Activated T-helper 1 cell treated with anti-CD3 and anti-CD28 coated beads, Interleukin-2, amount 50 U/mL, for 16 hours (primary cell): ENCODE measurements around the gene BEND3.
"Not testable (repeated sequence)": the region's sequence is repeated elsewhere in the genome, so short reads cannot be mapped to it uniquely, and the experiment has no call there.

ENCODE experiments used
- DNase-seq, 2 donors: peaks; one replicate each; pipeline ENCODE4 v3.0.0-alpha.2; 2020; ENCODE audit warnings: low read depth in 1 of 2, low spot score in 1 of 2

BEND3 gene

GRCh38 chr6:107045826-107046675, 69.3 kb downstream of the BEND3 start:
- no peak for DNase-seq

GRCh38 chr6:107033126-107033525, 82.2 kb downstream of the BEND3 start:
- DNase-seq: no peak

- no peak for DNase-seq
Measured at GRCh38 chr6:107032051-107032450, 83.3 kb downstream of the BEND3 start.

GRCh38 chr6:107030151-107030550, 85.2 kb downstream of the BEND3 start:
- DNase-seq: no peak

GRCh38 chr6:107026965-107027364, 88.3 kb downstream of the BEND3 start:
- DNase-seq: no peak

- no peak for DNase-seq
Measured at GRCh38 chr6:107021446-107022185, 93.7 kb downstream of the BEND3 start.

- DNase-seq: no peak
Measured at GRCh38 chr6:107020239-107020638, 95.1 kb downstream of the BEND3 start.

- not testable (repeated sequence) for DNase-seq
Measured at GRCh38 chr6:107019628-107020027, 95.7 kb downstream of the BEND3 start.

- DNase-seq: no peak
Measured at GRCh38 chr6:107019047-107019446, 96.3 kb downstream of the BEND3 start.
